OCI-LY1 (cell line): ENCODE data around the gene GNS.

ENCODE experiments used
- CTCF ChIP-seq: fragments of 200-600 bp; sonication (generic), shearing (Covaris generic); IDR thresholded peaks from 2 replicates; pipeline ENCODE4 v1.5.1; 2017; ENCODE audit warnings: mild to moderate bottlenecking, antibody characterized with exemption, low read length, moderate library complexity, mixed read lengths
- EZH2 ChIP-seq: fragments of 200-600 bp; sonication (generic), shearing (Covaris generic); IDR thresholded peaks from 2 replicates; pipeline ENCODE4 v1.8.0; 2017; ENCODE audit warnings: borderline replicate concordance, mixed run types, mild to moderate bottlenecking, antibody characterized with exemption, low read length, moderate library complexity, mixed read lengths

GRCh38 chr12:64798165-64798564 is 39.0 kb upstream of the GNS start:
- TF ChIP-seq CTCF: no peak
- TF ChIP-seq EZH2: no peak
